Stimulated activated CD4-positive, alpha-beta T cell treated with anti-CD3 and anti-CD28 coated beads, TNF-alpha, amount 100 ng/mL, for 24 hours (primary cell): ENCODE data around the gene KRT7.
"Not testable (repeated sequence)": the region's sequence is repeated elsewhere in the genome, so short reads cannot be mapped to it uniquely, and the experiment has no call there.

Experiments used
- DNase-seq, 3 experiments: peaks; one replicate each; pipeline ENCODE4 v3.0.0-alpha.2; 2020; ENCODE audit warnings: low read depth in 3 of 3

Gene KRT7

GRCh38 chr12:52278575-52279421 lies 45.8 kb downstream of the KRT7 start:
- DNase-seq, result peak; percentile 52 to 73 (median 53)

DNA sequence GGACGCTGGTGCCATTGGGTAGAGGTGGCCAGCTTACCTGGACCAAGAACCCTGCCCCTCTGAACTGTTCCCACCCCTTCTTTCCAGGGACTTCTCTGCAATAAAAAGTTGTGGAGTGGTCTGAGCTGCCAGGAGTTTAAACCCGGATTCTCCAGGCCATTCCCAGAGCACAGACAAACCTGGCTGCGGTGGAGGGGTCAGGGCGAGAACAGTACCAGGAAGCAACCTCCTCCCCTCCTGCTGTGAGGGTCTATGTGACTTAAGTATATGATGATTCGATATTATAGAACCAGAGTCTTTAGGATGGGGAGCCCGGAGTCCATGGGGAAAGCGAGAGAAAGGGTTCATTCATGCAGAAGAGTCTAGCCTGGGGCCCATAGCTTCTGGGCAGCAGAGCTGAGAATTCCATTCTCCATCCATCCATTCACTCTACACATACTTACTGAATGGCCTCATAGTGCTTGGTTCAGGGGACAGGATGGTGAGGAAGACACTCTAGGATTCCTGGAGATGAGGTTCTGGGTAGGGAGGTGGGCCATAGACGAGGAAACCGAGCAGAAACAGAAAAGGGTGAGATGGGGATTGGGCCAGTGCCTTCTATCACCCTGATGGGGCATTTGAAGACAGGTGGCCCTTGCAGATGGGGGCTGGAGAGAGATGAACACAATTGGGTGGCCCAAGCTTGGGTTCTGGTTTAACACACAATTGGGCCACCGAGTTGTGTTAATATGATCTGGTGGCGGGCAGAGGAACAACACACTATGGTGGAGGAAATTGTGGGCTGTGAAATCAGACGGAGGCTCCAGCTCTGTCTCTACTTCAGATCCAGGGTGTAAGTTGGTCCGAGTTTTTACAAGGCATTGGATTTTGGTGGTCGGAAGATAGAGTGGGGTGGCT lies 46.6 kb downstream of the KRT7 start:
- DNase-seq, result no peak

DNA sequence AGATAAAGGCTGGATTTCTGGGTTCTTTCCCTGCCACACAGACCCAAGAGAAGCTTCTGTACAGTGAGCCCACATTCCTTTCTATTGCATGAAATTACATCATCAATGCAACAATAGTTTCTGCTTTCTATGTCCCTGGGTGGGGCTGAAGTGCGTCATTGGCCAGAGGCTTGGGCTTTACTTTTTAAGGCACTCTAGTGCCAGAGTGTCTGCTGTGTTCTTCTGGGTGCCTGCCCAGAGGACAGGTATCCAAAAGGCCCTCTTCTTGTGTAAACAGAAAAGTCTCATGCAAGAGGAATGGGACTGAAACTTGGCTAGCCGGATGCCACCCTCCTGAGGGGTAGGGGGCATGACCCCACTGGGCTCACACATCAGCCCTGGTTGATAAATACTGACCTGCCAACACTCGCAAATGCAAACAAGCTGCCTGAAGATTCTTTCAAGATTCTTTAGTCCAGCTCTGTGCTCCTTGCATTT lies 47.3 kb downstream of the KRT7 start:
- no peak for DNase-seq

DNA sequence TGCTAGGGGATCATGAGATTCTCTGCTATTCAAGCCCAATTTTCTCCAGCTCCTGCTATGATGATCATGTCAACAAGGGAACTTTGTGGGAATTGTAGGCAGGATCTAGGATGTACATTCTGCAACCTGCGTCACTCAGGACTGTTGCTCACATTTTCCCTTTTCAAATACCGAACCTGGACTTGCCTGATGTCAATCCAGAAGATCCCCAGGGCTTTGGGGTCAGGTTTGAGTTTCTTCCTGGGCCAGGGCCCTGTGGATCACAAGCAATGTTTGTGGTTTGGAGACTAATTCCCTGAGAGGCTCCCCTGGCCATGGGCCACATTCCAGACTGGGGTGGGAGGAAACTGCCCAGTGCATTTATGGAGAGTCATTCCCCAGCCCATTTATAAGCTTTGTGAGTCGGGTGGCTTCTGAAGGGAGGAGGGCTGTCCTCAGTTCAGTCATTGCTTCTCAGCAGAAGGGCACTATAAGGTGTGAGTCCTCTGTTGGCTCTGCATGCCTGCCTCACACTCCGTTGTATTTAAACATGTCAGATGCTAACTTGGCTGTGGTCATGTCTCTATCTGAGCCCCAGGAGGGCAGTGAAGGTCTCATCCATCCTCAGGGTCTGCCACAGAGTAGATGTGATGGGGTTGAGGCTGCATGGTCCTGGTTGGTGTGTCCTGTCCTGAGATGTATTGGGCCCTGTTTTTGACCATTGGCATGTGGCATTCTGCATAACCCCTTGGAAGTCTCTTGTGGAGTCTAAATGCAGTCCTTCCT lies 47.9 kb downstream of the KRT7 start:
- no peak for DNase-seq

GRCh38 chr12:52284562-52285171 lies 51.6 kb downstream of the KRT7 start:
- DNase-seq, result no peak

DNA sequence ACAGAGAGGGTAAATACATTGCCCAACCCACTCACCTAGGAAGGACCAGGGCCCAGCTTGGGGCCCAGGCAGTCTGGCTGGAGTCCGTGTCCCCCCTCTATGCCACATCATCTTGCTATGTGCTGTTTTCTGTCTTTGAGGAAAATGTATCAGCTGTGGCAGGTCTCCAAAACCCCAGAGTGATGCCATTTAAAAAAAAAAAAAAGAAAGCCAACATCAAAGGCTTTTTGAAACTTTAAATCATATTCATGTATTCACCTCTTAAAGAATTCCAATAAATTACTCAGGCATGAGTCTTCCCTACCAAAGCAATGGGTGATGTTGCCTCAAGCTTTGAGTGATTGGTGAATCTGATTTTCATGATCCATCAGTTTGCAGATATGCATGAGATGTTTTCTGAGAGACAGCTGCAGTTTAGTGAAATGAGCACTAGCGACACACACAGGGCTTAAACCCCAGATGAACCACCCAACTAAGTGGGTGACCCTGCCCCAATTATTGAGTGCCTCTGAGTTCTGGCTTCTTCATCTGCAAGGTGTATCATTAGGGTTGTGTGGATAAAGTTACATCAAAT lies 52.2 kb downstream of the KRT7 start:
- DNase-seq, result no peak

DNA sequence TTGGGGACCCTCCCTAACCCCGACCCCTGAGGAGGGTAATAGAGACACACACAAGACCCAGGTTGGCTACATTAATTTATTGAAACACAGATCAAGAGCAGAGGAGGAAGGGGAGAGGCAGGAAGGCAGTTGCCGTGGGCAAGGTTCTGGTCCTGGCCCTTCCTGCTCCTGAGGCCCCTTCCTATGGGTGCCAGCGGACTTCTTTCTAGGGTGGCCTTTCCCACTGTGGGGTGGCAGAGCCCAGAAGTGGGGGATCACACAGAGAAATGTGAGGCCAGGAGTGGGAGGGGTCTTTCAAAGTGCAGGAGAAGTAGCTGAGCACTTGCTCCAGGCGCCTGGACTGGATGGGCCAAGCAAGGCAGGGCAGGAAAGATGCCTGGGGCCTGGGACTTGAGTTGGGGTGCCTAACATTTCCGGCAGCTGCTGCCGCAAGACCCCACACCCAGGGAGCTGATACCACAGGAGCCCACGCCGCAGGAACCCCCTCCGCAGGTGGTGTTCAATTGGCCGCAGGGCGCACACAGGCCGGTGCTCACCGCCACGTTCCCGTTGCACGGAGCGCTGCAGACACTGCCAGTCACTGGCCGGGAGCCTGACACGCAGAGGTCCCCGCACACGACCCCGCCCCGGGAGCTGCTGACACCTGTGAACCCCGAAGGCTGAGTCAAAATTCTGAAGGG lies 52.9 kb downstream of the KRT7 start:
- no peak for DNase-seq

- DNase-seq, result not testable (repeated sequence)
Observed at GRCh38 chr12:52286857-52287785, 54.1 kb downstream of the KRT7 start.

DNA sequence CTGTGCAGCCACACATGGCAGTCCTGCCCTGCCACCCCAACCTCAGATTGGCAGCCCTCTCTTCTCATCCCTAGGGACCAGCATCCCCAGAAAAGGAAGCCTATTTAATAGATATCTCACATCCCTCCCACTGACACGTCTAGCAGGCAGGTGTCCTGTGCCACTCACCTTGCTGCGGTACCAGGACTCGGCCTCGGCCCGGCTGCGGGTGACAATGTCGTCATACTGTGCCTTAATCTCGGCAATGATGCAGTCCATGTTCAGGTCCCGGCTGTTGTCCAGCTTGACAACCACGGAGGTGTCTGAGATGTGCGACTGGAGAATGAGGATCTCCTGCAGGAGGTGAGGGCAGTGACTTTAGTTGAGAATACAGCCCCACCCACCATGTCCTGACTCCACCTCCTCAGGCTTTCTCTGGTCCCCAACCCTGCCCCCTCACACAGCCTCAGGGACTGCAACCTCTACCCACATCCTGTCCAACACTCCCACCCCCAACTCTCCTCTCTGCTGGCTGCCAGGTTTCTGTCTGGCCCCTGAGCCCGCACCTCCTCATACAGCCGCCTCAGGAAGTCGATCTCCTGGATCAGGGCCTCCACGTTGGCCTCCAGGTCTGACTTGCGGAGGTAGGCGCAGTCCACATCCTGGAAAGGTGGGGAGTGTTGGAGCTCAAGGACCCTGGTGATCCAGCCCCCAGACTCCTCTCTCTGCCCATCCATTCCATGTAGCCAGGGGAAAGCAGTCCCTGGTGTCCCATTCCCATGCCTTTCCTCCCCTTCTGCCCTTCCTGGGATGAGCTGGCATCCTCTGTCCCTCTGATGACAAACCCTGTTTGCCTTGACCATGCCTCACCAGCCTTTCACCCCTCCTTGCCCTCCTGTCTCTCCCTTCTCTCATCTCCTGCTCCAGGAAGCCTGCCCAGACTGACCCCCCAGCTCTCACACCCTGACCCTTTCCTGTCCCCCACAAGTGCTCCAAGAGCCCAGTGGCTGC lies 55.1 kb downstream of the KRT7 start:
- not testable (repeated sequence) for DNase-seq

GRCh38 chr12:52290483-52291134 lies 57.6 kb downstream of the KRT7 start:
- not testable (repeated sequence) for DNase-seq

- no peak for DNase-seq
Observed at GRCh38 chr12:52291267-52291935, 58.4 kb downstream of the KRT7 start, which contains the start of gene KRT81. Gene KRT81, minus strand, starts transcription at chr12:52291534. Its CDS starts 69 bp downstream, at chr12:52291465.

GRCh38 chr12:52293926-52294325 lies 60.9 kb downstream of the KRT7 start:
- no peak for DNase-seq

DNA sequence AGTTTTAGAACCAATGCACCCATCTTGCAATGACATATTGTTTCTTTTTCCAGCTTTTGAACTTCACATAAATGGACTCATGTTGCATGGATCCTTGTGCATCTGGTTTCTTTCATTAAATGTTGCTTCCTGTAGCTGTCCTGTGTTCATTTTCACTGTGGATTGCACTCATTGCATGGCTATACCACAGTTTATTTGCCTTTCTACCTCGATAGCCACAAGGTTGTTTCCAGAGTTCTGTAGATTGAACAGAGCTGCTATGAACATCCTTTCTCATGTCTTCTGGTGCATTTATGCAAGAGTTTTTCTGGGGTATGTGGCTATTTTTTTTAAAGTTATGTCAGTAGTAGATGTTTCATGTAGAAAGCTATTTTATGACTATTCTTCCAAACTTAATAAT lies 61.8 kb downstream of the KRT7 start:
- no peak for DNase-seq

DNA sequence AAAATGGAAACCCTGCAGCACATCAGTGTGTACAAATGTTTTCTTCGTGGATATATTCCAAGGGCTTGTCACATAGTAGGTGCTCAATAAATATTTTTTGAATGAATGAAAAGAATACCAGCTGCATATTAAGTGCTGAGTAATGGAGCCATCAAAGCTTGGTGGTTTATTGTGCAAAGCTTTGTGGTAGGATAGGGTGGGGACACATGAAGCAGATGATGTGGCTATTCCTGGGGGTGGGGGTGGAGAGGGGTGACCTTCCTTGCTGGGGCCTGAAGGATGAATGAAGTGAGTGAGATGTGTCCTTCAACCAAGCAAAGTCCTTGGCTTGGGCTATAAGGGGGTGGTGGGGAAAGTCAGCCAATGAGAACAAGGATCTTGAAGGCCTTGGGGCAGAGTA lies 62.6 kb downstream of the KRT7 start:
- DNase-seq, result no peak

DNA sequence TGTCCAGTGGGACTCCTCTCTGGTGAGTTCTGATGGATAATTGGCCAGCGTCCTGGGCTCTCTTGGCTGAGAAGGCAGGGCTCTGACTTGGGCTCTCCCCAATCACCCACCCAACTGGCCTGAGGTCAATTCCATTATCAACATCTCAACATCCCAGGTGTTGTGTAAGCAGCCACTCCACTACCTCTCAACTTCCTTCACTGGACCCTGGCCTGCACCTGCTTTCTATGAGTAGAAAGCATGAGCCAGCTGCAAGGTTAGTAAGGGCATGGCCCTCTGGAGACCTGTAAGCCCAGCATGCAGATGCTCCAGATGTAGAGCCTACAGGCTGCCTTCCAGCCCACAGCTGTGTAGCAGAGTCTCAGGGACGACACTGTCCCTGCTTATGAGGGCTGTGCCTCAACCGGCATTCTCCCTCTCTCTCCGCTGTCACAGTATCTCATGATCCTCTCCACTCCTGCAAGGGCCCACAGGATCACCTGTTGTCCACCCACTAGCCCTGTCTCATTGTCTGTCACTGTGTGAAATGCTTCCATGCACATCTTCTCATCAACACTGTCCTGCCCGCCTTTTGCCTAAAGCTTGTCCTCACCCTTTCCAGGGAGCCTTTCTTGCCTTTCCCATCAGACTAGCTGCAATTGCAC lies 63.7 kb downstream of the KRT7 start:
- no peak for DNase-seq
